Neural cell (in vitro differentiated cells): Measurements from ENCODE around the gene PELI2. TPM values are rescaled to one million over a fixed set of nuclear protein-coding genes. Genes with fewer than 3 reads are reported as not detected.
"Not testable (repeated sequence)": the region's sequence is repeated elsewhere in the genome, so short reads cannot be mapped to it uniquely, and the experiment has no call there.

ENCODE experiments used
- H2AFZ ChIP-seq: fragments of 200-600, 300-800 bp; sonication (generic), shearing (Covaris generic); 2 replicates; pipeline ENCODE4 v1.6.0; 2014; ENCODE audit warnings: low read depth, mild to moderate bottlenecking, antibody characterized with exemption, low read length, moderate library complexity
- H3F3A ChIP-seq: fragments of 200-600 bp; shearing (Covaris generic); 2 replicates; pipeline ENCODE4 v1.6.1; 2016; ENCODE audit warnings: mild to moderate bottlenecking, moderate library complexity, mixed read lengths, antibody characterized with exemption, low read length; ENCODE audit not compliant: insufficient read depth, poor library complexity, severe bottlenecking
- H3K27ac ChIP-seq: fragments of 200-600, 300-800 bp; sonication (generic), shearing (Covaris generic); 2 replicates; pipeline ENCODE4 v1.5.1; 2014; ENCODE audit warnings: mild to moderate bottlenecking, low read length, moderate library complexity
- H3K27me3 ChIP-seq: fragments of 300-800, 200-600 bp; sonication (generic), shearing (Covaris generic); 2 replicates; pipeline ENCODE4 v1.6.0; 2014; ENCODE audit warnings: mild to moderate bottlenecking, low read depth, low read length, moderate library complexity; ENCODE audit not compliant: insufficient read depth
- H3K36me3 ChIP-seq: fragments of 300-800, 200-600 bp; sonication (generic), shearing (Covaris generic); 2 replicates; pipeline ENCODE4 v1.5.1; 2014; ENCODE audit warnings: mild to moderate bottlenecking, antibody characterized with exemption, low read length, moderate library complexity; ENCODE audit not compliant: insufficient read depth
- H3K4me2 ChIP-seq: fragments of 300-800, 200-600 bp; sonication (generic), shearing (Covaris generic); 2 replicates; pipeline ENCODE4 v1.6.0; 2014; ENCODE audit warnings: mild to moderate bottlenecking, low read length
- H3K4me3 ChIP-seq: fragments of 300-800, 200-600 bp; sonication (generic), shearing (Covaris generic); 2 replicates; pipeline ENCODE4 v1.5.1; 2014; ENCODE audit warnings: mild to moderate bottlenecking, low read length, moderate library complexity
- H3K79me2 ChIP-seq: fragments of 200-600 bp; shearing (Covaris generic); replicated peaks from 2 replicates; pipeline ENCODE4 v1.6.0; 2014; ENCODE audit warnings: mild to moderate bottlenecking, low read length, moderate library complexity; ENCODE audit not compliant: insufficient read depth
- H3K9ac ChIP-seq: fragments of 300-800, 200-600 bp; sonication (generic), shearing (Covaris generic); 2 replicates; pipeline ENCODE4 v1.6.1; 2016; ENCODE audit warnings: mild to moderate bottlenecking, low read length, mixed read lengths
- H3K9me2 ChIP-seq: fragments of 200-600 bp; shearing (Covaris generic); 2 replicates; pipeline ENCODE4 v1.6.1; 2016; ENCODE audit warnings: mild to moderate bottlenecking, low read length, mixed read lengths; ENCODE audit not compliant: insufficient read depth
- H3K9me3 ChIP-seq: fragments of 200-600, 300-800 bp; sonication (generic), shearing (Covaris generic); 2 replicates; pipeline ENCODE4 v1.6.1; 2016; ENCODE audit warnings: mild to moderate bottlenecking, mixed run types, low read length, moderate library complexity, mixed read lengths
- H4K20me1 ChIP-seq: fragments of 200-600 bp; shearing (Covaris generic); 2 replicates; pipeline ENCODE4 v1.6.1; 2016; ENCODE audit warnings: mild to moderate bottlenecking, mixed run types; ENCODE audit not compliant: insufficient read depth
- EP300 ChIP-seq: fragments of 450-650 bp; conservative IDR thresholded peaks from 2 replicates; pipeline ENCODE4 v1.6.1; 2014; ENCODE audit warnings: antibody characterized with exemption, mild to moderate bottlenecking, moderate library complexity; ENCODE audit not compliant: poor library complexity, severe bottlenecking
- EZH2 ChIP-seq: fragments of 200-600, 300-800 bp; shearing (Covaris generic), sonication (generic); IDR thresholded peaks from 2 replicates; pipeline ENCODE4 v1.6.1; 2014; ENCODE audit warnings: antibody characterized with exemption, low read length, borderline replicate concordance, mild to moderate bottlenecking; ENCODE audit not compliant: insufficient read depth, poor library complexity, severe bottlenecking
- MXI1 ChIP-seq: fragments of 450-650 bp; conservative IDR thresholded peaks from 2 replicates; pipeline ENCODE4 v1.6.1; 2014; ENCODE audit warnings: antibody characterized with exemption, mild to moderate bottlenecking; ENCODE audit not compliant: poor library complexity, severe bottlenecking
- POLR2AphosphoS5 ChIP-seq: IDR thresholded peaks from 2 replicates; pipeline ENCODE4 v1.6.1; 2012
- RAD21 ChIP-seq: fragments of 450-650 bp; conservative IDR thresholded peaks from 2 replicates; pipeline ENCODE4 v1.6.1; 2014; ENCODE audit warnings: antibody characterized with exemption, mild to moderate bottlenecking, moderate library complexity
- SMC3 ChIP-seq: fragments of 450-650 bp; conservative IDR thresholded peaks from 2 replicates; pipeline ENCODE4 v1.6.1; 2014; ENCODE audit warnings: antibody characterized with exemption, mild to moderate bottlenecking, moderate library complexity; ENCODE audit not compliant: poor library complexity
- TAF1 ChIP-seq: IDR thresholded peaks from 2 replicates; pipeline ENCODE4 v1.6.1; 2012; ENCODE audit warnings: low read depth
- polyA plus RNA-seq: library from polyadenylated mRNA; depleted of rRNA; stranded (reverse); fragments of >200 nt; gene quantifications from 2 replicates; pipeline ENCODE4 v1.2.3, GENCODE V29; 2014
- TF ChIP-seq, protein P1 (sequence below): IDR thresholded peaks from 2 replicates; pipeline ENCODE4 v1.6.1; 2012; ENCODE audit warnings: borderline replicate concordance
- TF ChIP-seq, protein P2 (sequence below): fragments of 450-650 bp; IDR thresholded peaks from 2 replicates; pipeline ENCODE4 v1.5.1; 2014; ENCODE audit warnings: antibody characterized with exemption, mild to moderate bottlenecking, moderate library complexity; ENCODE audit not compliant: poor library complexity, severe bottlenecking

Gene PELI2
- polyA plus RNA-seq, 1 donor from 2014 or later, result 5.3 TPM

DNA sequence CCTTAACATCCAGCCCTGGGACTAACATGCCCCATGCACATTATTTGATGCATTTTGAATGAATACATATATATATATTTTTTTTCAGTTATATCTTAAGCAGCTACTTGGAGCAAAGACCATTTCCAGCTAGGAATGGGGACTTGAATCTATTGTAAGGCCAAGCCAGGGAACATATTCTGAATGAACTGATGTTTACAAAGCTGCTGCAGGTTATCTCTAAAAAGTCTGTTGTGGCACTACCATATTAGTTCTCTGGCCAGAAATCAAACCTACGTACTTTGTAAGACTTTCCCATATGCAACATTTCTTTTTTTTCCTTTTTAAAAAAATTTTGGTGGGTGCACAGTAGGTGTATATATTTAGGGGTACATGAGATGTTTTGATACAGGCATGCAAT lies 43.4 kb downstream of the PELI2 start:
- Histone ChIP-seq H3K79me2 (peaks cover 92% of the 10 kb centered on the region), H3K9me2 (no peaks in the 10 kb centered on the region)

DNA sequence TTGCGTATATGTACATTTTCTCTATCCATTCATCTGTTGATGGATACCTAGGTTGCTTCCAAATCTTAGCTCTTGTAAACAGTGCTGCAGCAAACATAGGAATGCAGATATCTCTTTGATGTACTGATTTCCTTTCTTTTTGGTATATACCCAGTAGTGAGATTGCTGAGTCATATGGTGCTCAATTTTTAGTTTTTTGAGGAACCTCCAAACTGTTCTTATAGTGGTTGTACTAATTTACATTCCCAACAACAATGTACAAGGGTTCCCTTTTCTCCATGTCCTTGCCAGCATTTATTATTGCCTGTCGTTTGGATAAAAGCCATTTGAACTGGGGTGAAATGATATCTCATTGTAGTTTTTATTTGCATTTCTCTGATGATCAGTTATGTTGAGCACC lies 44.3 kb downstream of the PELI2 start:
- H3K9me2 ChIP-seq, result no peaks in the 10 kb centered on the region
- peaks cover 5% of the 10 kb centered on the region for H3K9me3 ChIP-seq
- no peak overlapping the region for H3K9ac ChIP-seq
- no peak overlapping the region for H3K4me2 ChIP-seq
- H3K27ac ChIP-seq, result no peak overlapping the region
- H3K36me3 ChIP-seq, result no peaks in the 10 kb centered on the region
- H4K20me1 ChIP-seq, result no peaks in the 10 kb centered on the region
- no peaks in the 10 kb centered on the region for H3K27me3 ChIP-seq
- no peak overlapping the region for H2AFZ ChIP-seq
- peaks cover 90% of the 10 kb centered on the region for H3K79me2 ChIP-seq
- H3K4me3 ChIP-seq, result no peak overlapping the region
- no peaks in the 10 kb centered on the region for H3F3A ChIP-seq
- no peak for TF ChIP-seq POLR2AphosphoS5
- TF ChIP-seq RAD21, result no peak
- TF ChIP-seq EZH2, result no peak
- TF ChIP-seq SMC3, result no peak
- TF ChIP-seq, protein P1, sequence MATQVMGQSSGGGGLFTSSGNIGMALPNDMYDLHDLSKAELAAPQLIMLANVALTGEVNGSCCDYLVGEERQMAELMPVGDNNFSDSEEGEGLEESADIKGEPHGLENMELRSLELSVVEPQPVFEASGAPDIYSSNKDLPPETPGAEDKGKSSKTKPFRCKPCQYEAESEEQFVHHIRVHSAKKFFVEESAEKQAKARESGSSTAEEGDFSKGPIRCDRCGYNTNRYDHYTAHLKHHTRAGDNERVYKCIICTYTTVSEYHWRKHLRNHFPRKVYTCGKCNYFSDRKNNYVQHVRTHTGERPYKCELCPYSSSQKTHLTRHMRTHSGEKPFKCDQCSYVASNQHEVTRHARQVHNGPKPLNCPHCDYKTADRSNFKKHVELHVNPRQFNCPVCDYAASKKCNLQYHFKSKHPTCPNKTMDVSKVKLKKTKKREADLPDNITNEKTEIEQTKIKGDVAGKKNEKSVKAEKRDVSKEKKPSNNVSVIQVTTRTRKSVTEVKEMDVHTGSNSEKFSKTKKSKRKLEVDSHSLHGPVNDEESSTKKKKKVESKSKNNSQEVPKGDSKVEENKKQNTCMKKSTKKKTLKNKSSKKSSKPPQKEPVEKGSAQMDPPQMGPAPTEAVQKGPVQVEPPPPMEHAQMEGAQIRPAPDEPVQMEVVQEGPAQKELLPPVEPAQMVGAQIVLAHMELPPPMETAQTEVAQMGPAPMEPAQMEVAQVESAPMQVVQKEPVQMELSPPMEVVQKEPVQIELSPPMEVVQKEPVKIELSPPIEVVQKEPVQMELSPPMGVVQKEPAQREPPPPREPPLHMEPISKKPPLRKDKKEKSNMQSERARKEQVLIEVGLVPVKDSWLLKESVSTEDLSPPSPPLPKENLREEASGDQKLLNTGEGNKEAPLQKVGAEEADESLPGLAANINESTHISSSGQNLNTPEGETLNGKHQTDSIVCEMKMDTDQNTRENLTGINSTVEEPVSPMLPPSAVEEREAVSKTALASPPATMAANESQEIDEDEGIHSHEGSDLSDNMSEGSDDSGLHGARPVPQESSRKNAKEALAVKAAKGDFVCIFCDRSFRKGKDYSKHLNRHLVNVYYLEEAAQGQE, result no peak
- no peak for TF ChIP-seq TAF1
- TF ChIP-seq EP300, result no peak
- TF ChIP-seq, protein P2, sequence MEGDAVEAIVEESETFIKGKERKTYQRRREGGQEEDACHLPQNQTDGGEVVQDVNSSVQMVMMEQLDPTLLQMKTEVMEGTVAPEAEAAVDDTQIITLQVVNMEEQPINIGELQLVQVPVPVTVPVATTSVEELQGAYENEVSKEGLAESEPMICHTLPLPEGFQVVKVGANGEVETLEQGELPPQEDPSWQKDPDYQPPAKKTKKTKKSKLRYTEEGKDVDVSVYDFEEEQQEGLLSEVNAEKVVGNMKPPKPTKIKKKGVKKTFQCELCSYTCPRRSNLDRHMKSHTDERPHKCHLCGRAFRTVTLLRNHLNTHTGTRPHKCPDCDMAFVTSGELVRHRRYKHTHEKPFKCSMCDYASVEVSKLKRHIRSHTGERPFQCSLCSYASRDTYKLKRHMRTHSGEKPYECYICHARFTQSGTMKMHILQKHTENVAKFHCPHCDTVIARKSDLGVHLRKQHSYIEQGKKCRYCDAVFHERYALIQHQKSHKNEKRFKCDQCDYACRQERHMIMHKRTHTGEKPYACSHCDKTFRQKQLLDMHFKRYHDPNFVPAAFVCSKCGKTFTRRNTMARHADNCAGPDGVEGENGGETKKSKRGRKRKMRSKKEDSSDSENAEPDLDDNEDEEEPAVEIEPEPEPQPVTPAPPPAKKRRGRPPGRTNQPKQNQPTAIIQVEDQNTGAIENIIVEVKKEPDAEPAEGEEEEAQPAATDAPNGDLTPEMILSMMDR, result no peak
- TF ChIP-seq MXI1, result no peak

More for the DNA sequence above, 43.4 kb downstream of the PELI2 start:
- H4K20me1 ChIP-seq, result no peaks in the 10 kb centered on the region
- H3K9me3 ChIP-seq, result peaks cover 5% of the 10 kb centered on the region
- H2AFZ ChIP-seq, result no peak overlapping the region
- H3K27me3 ChIP-seq, result no peaks in the 10 kb centered on the region
- TF ChIP-seq MXI1 (no peak), SMC3 (no peak)
- TF ChIP-seq, protein P1, result no peak
- H3K36me3 ChIP-seq, result no peaks in the 10 kb centered on the region
- no peak overlapping the region for H3K27ac ChIP-seq
- no peaks in the 10 kb centered on the region for H3F3A ChIP-seq
- H3K4me3 ChIP-seq, result no peak overlapping the region
- H3K9ac ChIP-seq, result no peak overlapping the region
- no peak overlapping the region for H3K4me2 ChIP-seq

DNA sequence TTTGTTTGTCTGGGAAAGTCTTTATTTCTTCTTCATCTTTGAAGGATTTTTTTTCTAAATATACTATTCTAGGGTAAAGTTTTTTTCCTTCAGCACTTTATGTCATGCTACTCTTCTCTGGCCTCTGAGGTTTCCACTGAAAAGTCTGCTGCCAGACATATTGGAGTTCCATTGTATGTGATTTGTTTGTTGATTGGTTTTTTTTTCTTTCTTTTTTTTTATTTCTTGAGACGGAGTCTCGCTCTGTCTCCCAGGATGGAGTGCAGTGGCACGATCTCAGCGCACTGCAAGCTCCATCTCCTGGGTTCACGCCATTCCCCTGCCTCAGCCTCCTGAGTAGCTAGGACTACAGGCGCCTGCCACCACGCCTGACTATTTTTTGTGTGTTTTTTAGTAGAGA lies 48.4 kb downstream of the PELI2 start:
- H3K9me2 ChIP-seq, H4K20me1 ChIP-seq, H3K4me3 ChIP-seq, H3K27ac ChIP-seq, H3K9me3 ChIP-seq, H3K27me3 ChIP-seq, H3K36me3 ChIP-seq, H3K9ac ChIP-seq, H3K4me2 ChIP-seq, H3F3A ChIP-seq, H2AFZ ChIP-seq: not testable (repeated sequence)
- H3K79me2 ChIP-seq, result peaks cover 82% of the 10 kb centered on the region
